Neuronal stem cell (in vitro differentiated cells): ENCODE data around the gene LRMDA.

ENCODE experiments used
- DNase-seq: peaks from one replicate; pipeline ENCODE4 v3.0.0-alpha.2; 2013; ENCODE audit warnings: low spot score
- H2AFZ ChIP-seq: one replicate; pipeline ENCODE4 v1.6.1; 2013; ENCODE audit warnings: mild to moderate bottlenecking, low read length, inconsistent platforms
- H2AK5ac ChIP-seq: 2 replicates; pipeline ENCODE4 v1.6.1; 2013; ENCODE audit warnings: low read depth, mild to moderate bottlenecking, inconsistent platforms, low read length, moderate library complexity, mixed read lengths
- H2BK120ac ChIP-seq: 2 replicates; pipeline ENCODE4 v1.6.1; 2013; ENCODE audit warnings: low read depth, mild to moderate bottlenecking, inconsistent platforms, low read length, moderate library complexity, mixed read lengths
- H2BK12ac ChIP-seq: one replicate; pipeline ENCODE4 v1.6.1; 2013; ENCODE audit warnings: low read length, inconsistent platforms
- H2BK15ac ChIP-seq: 2 replicates; pipeline ENCODE4 v1.6.1; 2013; ENCODE audit warnings: mild to moderate bottlenecking, low read length, inconsistent platforms, mixed read lengths
- H2BK5ac ChIP-seq: one replicate; pipeline ENCODE4 v1.6.1; 2013; ENCODE audit warnings: inconsistent platforms, mild to moderate bottlenecking, low read length, moderate library complexity
- H3K14ac ChIP-seq: one replicate; pipeline ENCODE4 v1.6.1; 2013; ENCODE audit warnings: low read length, inconsistent platforms
- H3K18ac ChIP-seq: 2 replicates; pipeline ENCODE4 v1.6.1; 2013; ENCODE audit warnings: low read length, inconsistent platforms
- H3K23ac ChIP-seq: 2 replicates; pipeline ENCODE4 v1.6.1; 2013; ENCODE audit warnings: low read depth, mild to moderate bottlenecking, mixed read lengths, low read length, inconsistent platforms; ENCODE audit not compliant: poor library complexity
- H3K27ac ChIP-seq: replicated peaks from 3 replicates; pipeline ENCODE4 v1.5.1; 2013; ENCODE audit warnings: low read length, inconsistent platforms
- H3K27me3 ChIP-seq, 3 experiments: 2 replicates each; pipeline ENCODE4 v1.6.1; 2013; ENCODE audit warnings: low read length in 3 of 3, mild to moderate bottlenecking in 2 of 3, inconsistent platforms in 1 of 3, low read depth in 1 of 3, mixed read lengths in 1 of 3, moderate library complexity in 1 of 3; ENCODE audit not compliant: control insufficient read depth in 3 of 3, insufficient read depth in 3 of 3
- H3K36me3 ChIP-seq, 2 donors: replicated peaks in 1 of 2; 2 replicates each; pipeline ENCODE4 v1.6.1; 2013; ENCODE audit warnings: low read length in 2 of 2; ENCODE audit not compliant: control insufficient read depth in 2 of 2, insufficient read depth in 2 of 2
- H3K4ac ChIP-seq: 2 replicates; pipeline ENCODE4 v1.6.1; 2013; ENCODE audit warnings: inconsistent platforms, mild to moderate bottlenecking, low read length, moderate library complexity
- H3K4me1 ChIP-seq, 2 donors: 1 replicate in 1 of 2; 2 replicates in 1 of 2; pipeline ENCODE4 v1.6.1; 2013; ENCODE audit warnings: low read length in 2 of 2, low read depth in 1 of 2; ENCODE audit not compliant: control insufficient read depth in 2 of 2, insufficient read depth in 1 of 2
- H3K4me2 ChIP-seq: one replicate; pipeline ENCODE4 v1.6.1; 2013; ENCODE audit warnings: mild to moderate bottlenecking, low read length, inconsistent platforms; ENCODE audit not compliant: insufficient read depth, poor library complexity, severe bottlenecking
- H3K4me3 ChIP-seq, 2 donors: 2 replicates each; pipeline ENCODE4 v1.5.1; 2013; ENCODE audit warnings: low read length in 2 of 2, mild to moderate bottlenecking in 2 of 2, inconsistent platforms in 1 of 2, moderate library complexity in 1 of 2
- H3K79me1 ChIP-seq: one replicate; pipeline ENCODE4 v1.6.1; 2013; ENCODE audit warnings: low read depth, mild to moderate bottlenecking, inconsistent platforms, low read length, moderate library complexity
- H3K9ac ChIP-seq: one replicate; pipeline ENCODE4 v1.6.1; 2013; ENCODE audit warnings: mild to moderate bottlenecking, low read depth, low read length, inconsistent platforms; ENCODE audit not compliant: poor library complexity
- H3K9me3 ChIP-seq, 2 donors: replicated peaks in 1 of 2; 2 replicates each; pipeline versions ENCODE3 to v1.6.1; 2013; ENCODE audit warnings: low read length in 2 of 2, mild to moderate bottlenecking in 2 of 2, inconsistent platforms in 1 of 2, low read depth in 1 of 2, mixed read lengths in 1 of 2, moderate library complexity in 1 of 2; ENCODE audit not compliant: control insufficient read depth in 2 of 2, insufficient read depth in 1 of 2
- H4K8ac ChIP-seq: one replicate; pipeline ENCODE4 v1.6.1; 2013; ENCODE audit warnings: low read depth, mild to moderate bottlenecking, inconsistent platforms, low read length, moderate library complexity
- H4K91ac ChIP-seq: one replicate; pipeline ENCODE4 v1.6.1; 2013; ENCODE audit warnings: low read length, low read depth, mild to moderate bottlenecking, inconsistent platforms; ENCODE audit not compliant: poor library complexity
- WGBS, 2 donors: extraction: QIAGEN DNeasy Blood & Tissue Kit; methylation state at CpG; one replicate each; pipeline ENCODE4 v1.1.7; 2013; ENCODE audit warnings: missing lambda C conversion rate in 2 of 2, mixed read lengths in 1 of 2; ENCODE audit not compliant: insufficient read length in 2 of 2, insufficient replicate concordance in 1 of 2; ENCODE audit errors: extremely low coverage in 2 of 2; 5-methylcytosine and 5-hydroxymethylcytosine counted together

Gene LRMDA

DNA sequence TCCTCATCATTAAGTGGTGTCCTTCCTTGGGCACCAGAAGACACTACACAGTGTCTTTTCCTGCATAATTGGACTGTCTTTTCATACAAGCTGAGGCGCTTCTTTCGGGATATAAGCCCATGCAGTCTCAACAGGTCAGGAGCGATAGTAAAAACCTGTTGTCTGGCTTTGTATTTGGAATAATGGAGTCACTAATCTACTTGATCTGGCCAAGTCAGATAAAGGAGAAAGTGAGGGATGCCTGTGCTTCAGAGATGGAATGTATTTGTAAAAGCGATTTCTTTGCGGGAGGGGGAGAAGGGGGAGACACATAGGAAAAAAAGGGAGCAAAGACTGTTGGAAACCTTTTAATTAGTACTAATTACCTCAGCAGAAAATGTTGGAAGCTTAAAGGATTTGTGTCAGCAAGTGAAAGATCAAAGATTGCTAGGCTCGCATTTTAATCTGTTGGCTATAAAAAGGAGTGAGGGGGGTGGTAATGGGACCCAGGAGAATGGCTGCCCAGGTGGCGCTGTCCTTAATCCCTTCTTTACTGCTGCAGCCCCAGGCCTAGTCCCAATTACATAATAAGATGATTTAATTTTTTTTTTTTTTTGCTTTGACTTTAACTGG is 581.4 kb downstream of the LRMDA start:
- no peak overlapping the region for H3K4me2 ChIP-seq
- peak overlapping the region; percentile 85 for H3K27ac ChIP-seq
- H3K4ac ChIP-seq: no peak overlapping the region
- no peak overlapping the region for H3K14ac ChIP-seq
- H3K23ac ChIP-seq: no peak overlapping the region
- H3K4me1 ChIP-seq: peaks cover 0 to 32% of the 10 kb centered on the region in 2 donors
- H2AFZ ChIP-seq: no peak overlapping the region
- H3K18ac ChIP-seq: peak overlapping the region; percentile 84
- no peak overlapping the region for H4K8ac ChIP-seq
- no peak overlapping the region for H4K91ac ChIP-seq
- H3K79me1 ChIP-seq: no peaks in the 10 kb centered on the region
- H2AK5ac ChIP-seq: no peak overlapping the region
- H3K9ac ChIP-seq: no peak overlapping the region
- H3K9me3 ChIP-seq: no peaks in the 10 kb centered on the region
- no peak overlapping the region for H2BK12ac ChIP-seq
- H2BK15ac ChIP-seq: no peak overlapping the region
- no peak overlapping the region for H2BK120ac ChIP-seq
- no peak overlapping the region for H2BK5ac ChIP-seq
- H3K27me3 ChIP-seq: no peaks in the 10 kb centered on the region
- peak; percentile 85 for DNase-seq
- H3K36me3 ChIP-seq: no peaks in the 10 kb centered on the region
- no CpG with 5 or more reads among the region's 7 CpGs for WGBS, 2 donors
- no peak overlapping the region for H3K4me3 ChIP-seq

DNA sequence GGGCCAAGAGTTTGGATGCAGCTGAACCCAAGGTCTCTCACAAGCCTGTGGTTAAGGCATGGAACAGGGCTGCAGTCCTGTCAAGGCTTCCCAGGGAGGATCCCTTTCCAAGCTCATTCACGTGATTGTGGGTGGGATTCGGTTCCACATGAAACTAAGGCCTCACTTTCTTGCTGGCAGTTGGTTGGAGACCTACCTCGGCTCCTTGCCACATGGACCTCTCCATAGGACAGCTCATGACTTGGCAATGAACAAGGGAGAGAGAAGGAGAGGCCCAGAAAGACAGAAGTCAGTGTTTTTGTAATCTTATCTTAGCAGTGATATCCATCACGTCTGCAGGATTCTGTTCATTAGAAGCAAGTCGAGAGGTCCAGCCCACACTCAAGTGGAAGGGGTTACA is 583.8 kb downstream of the LRMDA start:
- no peak overlapping the region for H3K14ac ChIP-seq
- no peak overlapping the region for H2BK15ac ChIP-seq
- no peak overlapping the region for H4K8ac ChIP-seq
- no peak overlapping the region for H3K9ac ChIP-seq
- no peak for DNase-seq
- H3K4ac ChIP-seq: no peak overlapping the region
- H3K27ac ChIP-seq: no peak overlapping the region
- no peak overlapping the region for H4K91ac ChIP-seq
- H3K4me1 ChIP-seq: peaks cover 0 to 22% of the 10 kb centered on the region in 2 donors
- peak overlapping the region; percentile 77 for H2BK12ac ChIP-seq
- H3K79me1 ChIP-seq: no peaks in the 10 kb centered on the region
- H2AFZ ChIP-seq: no peak overlapping the region
- peak overlapping the region; percentile 72 for H3K18ac ChIP-seq
- no peaks in the 10 kb centered on the region for H3K27me3 ChIP-seq
- no peak overlapping the region for H3K4me2 ChIP-seq
- H2AK5ac ChIP-seq: peak overlapping the region; percentile 36
- H2BK5ac ChIP-seq: no peak overlapping the region
- H3K36me3 ChIP-seq: no peaks in the 10 kb centered on the region
- no peak overlapping the region for H3K23ac ChIP-seq
- H2BK120ac ChIP-seq: no peak overlapping the region
- WGBS, 2 donors: no CpG with 5 or more reads among the region's 5 CpGs
- H3K4me3 ChIP-seq: no peak overlapping the region
- H3K9me3 ChIP-seq: no peaks in the 10 kb centered on the region

DNA sequence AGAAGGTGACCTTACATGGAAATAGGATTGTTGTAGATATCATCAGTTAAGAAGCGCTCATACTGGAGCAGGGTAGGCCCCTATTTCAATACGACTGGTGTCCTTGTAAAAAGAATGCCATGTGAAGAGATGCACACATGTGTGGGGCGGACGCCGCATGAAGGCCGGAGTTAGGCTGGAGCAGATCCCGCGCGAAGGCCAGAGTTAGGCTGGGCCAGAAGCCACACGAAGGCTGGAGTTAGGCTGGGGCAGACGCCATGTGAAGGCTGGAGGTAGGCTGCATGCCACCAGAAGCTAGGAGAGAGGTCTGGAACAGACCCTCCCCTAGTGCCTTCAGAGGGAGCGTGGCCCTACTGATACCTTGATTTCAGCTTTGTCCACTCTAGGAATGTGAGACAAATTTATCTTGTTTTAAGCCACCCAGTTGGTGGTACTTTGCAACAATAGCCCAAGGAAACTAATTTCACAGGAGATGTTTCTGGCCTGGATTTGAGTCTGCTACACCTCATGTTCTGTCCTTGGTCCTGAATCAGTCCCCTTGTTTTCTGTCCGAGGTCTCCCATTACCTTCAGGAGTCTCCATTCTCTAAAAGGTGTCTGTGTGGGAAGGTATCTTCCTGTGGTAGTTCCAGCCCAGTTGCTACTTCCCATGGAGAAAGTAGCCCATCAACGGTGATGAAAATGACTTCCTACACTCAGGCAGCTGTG is 585.8 kb downstream of the LRMDA start:
- H3K4me3 ChIP-seq: peak overlapping the region in 1 of 2 donors; percentile 41
- no peaks in the 10 kb centered on the region for H3K36me3 ChIP-seq
- no CpG with 5 or more reads among the region's 14 CpGs for WGBS, 2 donors
- no peaks in the 10 kb centered on the region for H3K79me1 ChIP-seq
- H2AFZ ChIP-seq: no peak overlapping the region
- no peak overlapping the region for H3K27ac ChIP-seq
- no peak overlapping the region for H3K14ac ChIP-seq
- no peak overlapping the region for H2AK5ac ChIP-seq
- H2BK5ac ChIP-seq: no peak overlapping the region
- no peak overlapping the region for H3K4me2 ChIP-seq
- H3K23ac ChIP-seq: no peak overlapping the region
- no peak overlapping the region for H3K9ac ChIP-seq
- no peak overlapping the region for H2BK12ac ChIP-seq
- no peaks in the 10 kb centered on the region for H3K27me3 ChIP-seq
- no peak overlapping the region for H2BK120ac ChIP-seq
- no peaks in the 10 kb centered on the region for H3K9me3 ChIP-seq
- no peak for DNase-seq
- H2BK15ac ChIP-seq: no peak overlapping the region
- no peak overlapping the region for H4K8ac ChIP-seq
- peaks cover 0 to 10% of the 10 kb centered on the region in 2 donors for H3K4me1 ChIP-seq
- H3K18ac ChIP-seq: no peak overlapping the region
- no peak overlapping the region for H4K91ac ChIP-seq
- H3K4ac ChIP-seq: no peak overlapping the region

DNA sequence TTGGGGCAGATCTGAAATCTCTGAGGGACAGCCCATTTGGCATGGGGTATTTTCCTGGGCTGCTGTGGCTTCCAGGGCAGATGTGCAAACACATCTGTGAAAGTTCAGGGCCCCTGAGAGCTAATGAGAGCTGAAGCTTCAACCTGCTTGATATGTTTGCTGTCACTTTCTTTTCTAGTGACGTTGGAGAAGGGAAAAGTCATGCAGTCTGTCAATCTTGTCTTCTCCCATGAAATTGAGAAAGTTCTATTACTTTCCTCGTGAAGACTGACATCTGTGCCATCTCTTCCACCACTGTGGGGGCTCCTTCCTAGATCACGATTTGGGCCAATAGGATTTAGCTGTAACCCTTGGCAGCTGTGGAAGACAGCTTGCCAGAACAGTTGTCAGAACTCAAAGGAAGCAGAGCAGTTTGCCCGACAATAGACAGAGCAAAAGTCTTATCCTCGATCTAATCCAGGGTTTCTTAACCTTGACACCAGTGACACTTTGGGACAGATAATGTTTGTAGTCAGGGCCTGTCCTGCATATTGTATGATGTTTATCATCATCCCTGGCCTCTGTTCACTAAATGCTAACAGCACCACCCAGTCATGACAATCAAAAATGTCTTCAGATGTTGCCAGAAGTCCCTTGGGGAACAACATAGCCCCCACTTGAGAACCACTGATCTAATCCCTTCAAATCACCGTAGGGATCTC is 586.5 kb downstream of the LRMDA start:
- no peak overlapping the region for H2BK120ac ChIP-seq
- H3K9me3 ChIP-seq: no peaks in the 10 kb centered on the region
- no peak overlapping the region for H3K14ac ChIP-seq
- no peak overlapping the region for H4K91ac ChIP-seq
- H3K4ac ChIP-seq: no peak overlapping the region
- WGBS, 2 donors: no CpG with 5 or more reads among the region's 6 CpGs
- no peaks in the 10 kb centered on the region for H3K79me1 ChIP-seq
- H2BK5ac ChIP-seq: no peak overlapping the region
- DNase-seq: no peak
- no peak overlapping the region for H2AK5ac ChIP-seq
- H3K23ac ChIP-seq: no peak overlapping the region
- H3K27me3 ChIP-seq: no peaks in the 10 kb centered on the region
- H2BK15ac ChIP-seq: no peak overlapping the region
- no peak overlapping the region for H3K9ac ChIP-seq
- H4K8ac ChIP-seq: no peak overlapping the region
- no peaks in the 10 kb centered on the region for H3K36me3 ChIP-seq
- H3K4me2 ChIP-seq: no peak overlapping the region
- no peak overlapping the region for H2AFZ ChIP-seq
- H3K18ac ChIP-seq: no peak overlapping the region
- no peak overlapping the region for H3K27ac ChIP-seq
- no peak overlapping the region for H3K4me3 ChIP-seq
- H3K4me1 ChIP-seq: peaks cover 0 to 7% of the 10 kb centered on the region in 2 donors
- no peak overlapping the region for H2BK12ac ChIP-seq
